ENCODE measurements around the gene REEP6. TPM values are rescaled to one million over a fixed set of nuclear protein-coding genes. Genes with fewer than 3 reads are reported as not detected.
"Not testable (repeated sequence)": the region's sequence is repeated elsewhere in the genome, so short reads cannot be mapped to it uniquely, and the experiment has no call there.

Gene REEP6
- total RNA-seq, 1 donor from 2014 or later = 1.4 TPM

DNA sequence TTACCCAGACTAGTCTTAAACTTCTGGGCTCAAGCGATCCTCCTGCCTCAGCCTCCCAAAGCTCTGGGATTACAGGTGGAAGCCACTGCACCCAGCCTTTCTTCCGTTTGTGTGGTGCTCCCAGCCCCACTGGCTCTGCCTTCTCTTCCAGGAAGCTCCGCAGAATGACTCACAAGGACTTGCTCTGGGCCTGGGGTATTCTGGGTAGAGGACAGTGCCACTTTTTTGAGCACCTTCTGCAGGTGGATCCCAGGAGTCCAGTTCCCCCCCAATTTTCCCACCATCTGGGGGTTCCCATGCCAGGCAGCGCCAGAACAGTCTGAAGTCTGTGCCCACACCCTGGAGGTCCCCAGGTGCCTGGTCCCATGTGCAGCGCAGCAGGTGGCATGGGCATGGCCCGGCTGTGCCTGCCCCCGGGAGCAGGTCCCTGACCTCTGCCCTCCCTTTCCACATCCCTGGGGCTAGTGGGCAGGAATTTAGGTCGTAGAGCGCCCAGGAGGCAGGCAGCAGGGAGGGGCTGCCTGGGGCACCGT lies 1.6 kb downstream of the REEP6 start:
- no peaks in the 10 kb centered on the region for H3K9me3 Mint-ChIP-seq
- H3K36me3 Mint-ChIP-seq (ENCODE audit: low read depth) = no peaks in the 10 kb centered on the region
- DNase-seq (ENCODE audit: low spot score) = no peak
- H3K4me3 Mint-ChIP-seq = peak overlapping the region; percentile 81
- intact Hi-C loops (cut with micrococcal nuclease) = loop anchor here (5.0 kb wide), 1 partner anchor 370 kb away; the partner anchor contains the start of gene KLF16
- peaks cover 11% of the 10 kb centered on the region for H3K4me1 Mint-ChIP-seq (ENCODE audit: low read depth)
- H3K27ac Mint-ChIP-seq = no peak overlapping the region
- H3K27me3 Mint-ChIP-seq (ENCODE audit: insufficient read depth) = peaks cover 6% of the 10 kb centered on the region

DNA sequence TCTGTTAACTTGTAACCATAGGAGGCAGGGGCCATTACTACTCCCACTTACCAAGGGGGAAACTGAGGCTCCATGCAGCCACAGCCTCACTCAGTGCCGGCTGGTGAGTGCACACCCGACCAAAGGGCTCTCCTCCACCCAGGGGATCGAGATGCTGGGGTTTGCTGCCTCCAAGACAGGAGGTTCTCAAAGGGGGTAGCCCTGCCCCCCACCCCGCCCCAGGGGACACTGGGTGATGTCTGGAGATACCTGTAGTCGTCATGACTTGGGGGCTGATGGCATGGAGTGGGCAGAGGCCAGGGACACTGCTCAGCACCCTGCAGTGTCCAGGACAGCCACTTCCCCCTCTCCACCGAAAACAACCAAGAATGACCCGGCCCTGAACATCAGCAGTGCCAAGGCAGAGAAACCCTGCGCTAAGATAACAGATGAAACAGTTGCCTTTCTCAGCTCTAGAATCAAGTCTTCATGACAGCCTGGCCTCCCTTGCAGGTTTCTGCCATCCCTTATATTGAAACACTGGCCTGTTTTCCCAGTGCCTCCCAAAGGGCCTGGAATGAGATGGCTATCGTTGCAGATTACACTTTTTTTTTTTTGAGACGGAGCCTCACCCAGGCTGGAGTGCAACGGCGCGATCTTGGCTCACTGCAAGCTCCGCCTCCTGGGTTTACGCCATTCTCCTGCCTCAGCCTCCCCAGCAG lies 3.3 kb downstream of the REEP6 start:
- H3K36me3 Mint-ChIP-seq (ENCODE audit: low read depth) = no peaks in the 10 kb centered on the region
- no peak overlapping the region for H3K4me3 Mint-ChIP-seq
- H3K9me3 Mint-ChIP-seq = no peaks in the 10 kb centered on the region
- peaks cover 6% of the 10 kb centered on the region for H3K27me3 Mint-ChIP-seq (ENCODE audit: insufficient read depth)
- no peak for DNase-seq (ENCODE audit: low spot score)
- H3K4me1 Mint-ChIP-seq (ENCODE audit: low read depth) = peaks cover 11% of the 10 kb centered on the region
- H3K27ac Mint-ChIP-seq = no peak overlapping the region
- intact Hi-C loops (cut with micrococcal nuclease) = loop anchor here (5.0 kb wide), 1 partner anchor 368 kb away; the partner anchor contains the start of gene KLF16

DNA sequence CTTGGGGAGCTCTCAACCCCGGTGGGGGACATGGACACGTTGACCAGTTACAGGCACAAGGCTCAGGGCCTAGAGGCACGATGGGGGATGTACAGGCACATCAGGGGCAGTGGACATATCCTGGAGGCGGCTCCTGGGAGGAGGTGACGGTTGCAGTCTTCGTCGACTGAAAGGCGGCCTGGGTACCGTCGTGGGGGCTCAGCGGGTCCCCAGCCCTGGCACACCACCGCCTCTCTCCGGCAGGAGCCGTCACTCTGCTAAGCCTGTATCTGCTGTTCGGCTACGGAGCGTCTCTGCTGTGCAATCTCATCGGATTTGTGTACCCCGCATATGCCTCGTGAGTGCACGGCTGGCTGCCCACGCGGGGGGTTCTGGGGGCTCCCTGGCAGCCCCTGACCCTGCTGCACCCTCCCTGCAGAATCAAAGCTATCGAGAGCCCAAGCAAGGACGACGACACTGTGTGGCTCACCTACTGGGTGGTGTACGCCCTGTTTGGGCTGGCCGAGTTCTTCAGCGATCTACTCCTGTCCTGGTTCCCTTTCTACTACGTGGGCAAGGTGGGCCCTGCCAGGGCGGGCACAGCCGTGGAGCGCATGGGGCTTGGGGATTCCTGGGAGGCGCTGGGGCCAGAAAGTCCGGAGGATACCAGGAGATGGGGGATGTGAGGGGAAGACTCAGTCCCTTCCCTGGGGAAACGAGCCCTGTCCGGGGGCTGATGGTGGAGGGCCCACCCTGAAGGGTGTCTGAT lies 4.2 kb downstream of the REEP6 start:
- intact Hi-C loops (cut with micrococcal nuclease) = no loop called here
- no peaks in the 10 kb centered on the region for H3K9me3 Mint-ChIP-seq
- no peaks in the 10 kb centered on the region for H3K36me3 Mint-ChIP-seq (ENCODE audit: low read depth)
- H3K4me1 Mint-ChIP-seq (ENCODE audit: low read depth) = peaks cover 11% of the 10 kb centered on the region
- peaks cover 6% of the 10 kb centered on the region for H3K27me3 Mint-ChIP-seq (ENCODE audit: insufficient read depth)
- no peak for DNase-seq (ENCODE audit: low spot score)
- no peak overlapping the region for H3K4me3 Mint-ChIP-seq
- no peak overlapping the region for H3K27ac Mint-ChIP-seq

DNA sequence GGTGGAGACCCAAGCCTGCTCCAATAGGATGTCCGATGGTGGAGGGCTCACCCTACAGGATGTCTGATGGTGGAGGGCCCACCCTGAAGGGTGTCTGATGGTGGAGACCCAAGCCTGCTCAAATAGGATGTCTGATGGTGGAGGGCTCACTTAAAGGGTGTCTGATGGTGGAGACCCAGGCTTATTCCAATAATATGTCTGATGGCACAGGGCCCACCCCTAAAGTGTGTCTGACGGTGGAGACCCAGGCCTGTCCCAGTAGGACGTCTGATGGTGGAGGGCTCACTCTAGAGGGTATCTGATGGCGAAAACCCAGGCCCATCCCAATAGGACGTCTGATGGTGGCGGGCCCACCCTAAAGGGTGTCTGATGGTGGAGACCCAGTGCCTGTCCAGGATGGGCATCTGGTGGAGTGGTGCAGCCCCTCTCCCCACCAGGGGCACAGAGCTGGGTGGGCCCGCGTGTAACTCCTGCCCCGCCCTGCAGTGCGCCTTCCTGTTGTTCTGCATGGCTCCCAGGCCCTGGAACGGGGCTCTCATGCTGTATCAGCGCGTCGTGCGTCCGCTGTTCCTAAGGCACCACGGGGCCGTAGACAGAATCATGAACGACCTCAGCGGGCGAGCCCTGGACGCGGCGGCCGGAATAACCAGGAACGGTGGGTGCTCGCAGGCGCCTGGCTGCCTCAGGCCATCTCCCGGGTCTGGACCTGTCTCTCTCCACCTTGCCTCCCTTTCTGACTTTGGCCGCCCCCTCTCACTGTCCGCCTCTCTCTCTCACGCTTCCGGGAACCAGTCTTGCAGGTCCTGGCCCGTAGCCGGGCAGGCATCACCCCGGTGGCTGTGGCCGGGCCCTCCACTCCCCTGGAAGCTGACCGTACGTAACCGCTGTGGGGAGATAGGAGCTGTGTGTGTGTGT lies 5.1 kb downstream of the REEP6 start:
- H3K36me3 Mint-ChIP-seq (ENCODE audit: low read depth) = no peaks in the 10 kb centered on the region
- intact Hi-C loops (cut with micrococcal nuclease) = no loop called here
- H3K27ac Mint-ChIP-seq = no peak overlapping the region
- H3K9me3 Mint-ChIP-seq = no peaks in the 10 kb centered on the region
- no peak for DNase-seq (ENCODE audit: low spot score)
- no peak overlapping the region for H3K4me3 Mint-ChIP-seq
- H3K27me3 Mint-ChIP-seq (ENCODE audit: insufficient read depth) = peaks cover 6% of the 10 kb centered on the region
- H3K4me1 Mint-ChIP-seq (ENCODE audit: low read depth) = peaks cover 6% of the 10 kb centered on the region

DNA sequence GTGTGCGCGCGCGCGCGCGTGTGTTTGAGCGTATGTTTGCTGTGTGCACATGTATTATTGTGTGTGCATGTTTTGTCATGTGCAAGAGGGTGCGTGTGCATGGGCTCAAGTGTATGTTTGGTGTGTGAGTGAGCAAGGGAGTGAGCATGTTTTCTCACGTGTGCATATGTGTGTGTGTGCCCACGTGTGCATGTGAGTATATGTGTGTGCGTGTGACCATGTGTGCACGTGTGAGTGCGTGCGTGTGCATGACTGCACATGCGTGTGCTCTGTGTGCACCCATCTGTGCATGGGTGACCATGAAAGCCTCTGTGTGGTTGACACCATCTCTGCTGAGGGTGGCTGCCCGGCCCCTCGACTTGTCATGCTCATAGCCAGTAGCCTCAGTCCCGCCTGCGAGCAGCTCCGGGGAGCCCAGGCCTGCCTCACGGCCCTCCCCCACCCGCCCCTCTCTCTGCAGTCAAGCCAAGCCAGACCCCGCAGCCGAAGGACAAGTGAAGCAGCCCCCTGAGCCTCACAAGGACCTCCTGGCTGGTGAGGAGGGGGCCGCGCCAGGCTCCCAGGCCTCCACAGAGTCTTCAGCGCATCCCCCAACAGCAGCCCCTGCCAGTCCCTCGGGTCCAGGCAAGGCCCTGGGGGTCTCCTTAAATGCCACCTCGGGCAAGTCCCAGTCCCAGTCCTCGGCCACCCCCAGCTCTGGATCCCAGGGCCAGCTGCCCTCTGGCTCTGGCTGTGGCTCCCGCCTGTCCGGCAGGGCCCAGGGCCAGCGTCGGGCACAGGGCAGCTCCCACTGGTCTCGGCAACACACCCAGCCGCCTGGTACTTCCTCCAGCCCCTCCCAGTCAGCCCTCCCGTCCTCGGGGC lies 6.0 kb downstream of the REEP6 start:
- intact Hi-C loops (cut with micrococcal nuclease) = no loop called here
- H3K27ac Mint-ChIP-seq = no peak overlapping the region

DNA sequence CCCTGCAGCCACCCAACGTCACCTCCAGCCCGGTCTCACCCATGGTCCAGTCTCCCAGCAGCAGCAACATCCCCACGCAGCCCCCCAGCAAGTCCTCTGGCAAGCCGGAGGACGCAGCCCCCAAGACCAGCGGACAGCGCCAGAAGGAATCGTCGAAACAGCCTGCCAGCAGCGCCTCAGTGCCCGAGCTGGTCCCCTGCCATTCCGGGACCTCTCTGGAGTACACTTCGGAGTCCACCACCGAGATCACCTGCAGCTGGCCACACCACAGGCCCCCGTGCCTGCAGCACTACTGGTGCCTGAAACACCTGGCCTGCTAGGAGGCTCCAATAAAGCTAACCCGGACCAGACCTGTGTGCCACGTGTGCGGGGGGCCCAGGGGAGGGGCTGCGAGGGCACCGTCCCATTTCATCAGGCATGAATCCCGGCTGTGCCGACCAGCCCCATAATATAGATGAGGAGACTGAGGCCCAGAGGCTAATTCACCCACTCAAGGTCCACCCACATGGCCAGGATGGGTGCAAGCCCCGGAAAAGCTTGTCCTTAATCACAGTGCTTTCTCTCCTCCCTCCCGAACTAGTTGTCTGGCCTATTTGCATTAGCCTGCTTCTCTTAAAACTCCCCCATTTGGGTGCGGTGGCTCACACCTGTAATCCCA lies 6.7 kb downstream of the REEP6 start:
- peaks cover 5% of the 10 kb centered on the region for H3K27me3 Mint-ChIP-seq (ENCODE audit: insufficient read depth)
- no peaks in the 10 kb centered on the region for H3K36me3 Mint-ChIP-seq (ENCODE audit: low read depth)
- H3K9me3 Mint-ChIP-seq = no peaks in the 10 kb centered on the region
- no peak overlapping the region for H3K27ac Mint-ChIP-seq
- no peak overlapping the region for H3K4me3 Mint-ChIP-seq
- intact Hi-C loops (cut with micrococcal nuclease) = no loop called here
- H3K4me1 Mint-ChIP-seq (ENCODE audit: low read depth) = no peaks in the 10 kb centered on the region
- DNase-seq (ENCODE audit: low spot score) = no peak

More for the DNA sequence above, 6.0 kb downstream of the REEP6 start:
- Mint-ChIP-seq H3K36me3 (ENCODE audit: low read depth) (no peaks in the 10 kb centered on the region), H3K9me3 (no peaks in the 10 kb centered on the region), H3K4me1 (ENCODE audit: low read depth) (peaks cover 2% of the 10 kb centered on the region), H3K27me3 (ENCODE audit: insufficient read depth) (peaks cover 3% of the 10 kb centered on the region), H3K4me3 (no peak overlapping the region)
- DNase-seq (ENCODE audit: low spot score) = no peak

DNA sequence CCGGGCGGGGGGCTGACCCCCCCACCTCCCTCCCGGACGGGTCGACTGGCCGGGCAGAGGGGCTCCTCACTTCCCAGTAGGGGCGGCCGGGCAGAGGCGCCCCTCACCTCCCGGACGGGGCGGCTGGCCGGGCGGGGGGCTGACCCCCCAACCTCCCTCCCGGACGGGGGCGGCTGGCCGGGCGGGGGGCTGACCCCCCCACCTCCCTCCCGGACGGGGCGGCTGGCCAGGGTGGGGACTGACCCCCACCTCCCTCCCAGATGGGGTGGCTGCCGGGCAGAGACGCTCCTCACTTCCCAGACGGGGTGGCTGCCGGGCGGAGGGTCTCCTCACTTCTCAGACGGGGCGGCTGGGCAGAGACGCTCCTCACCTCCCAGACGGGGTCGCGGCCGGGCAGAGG lies 8.2 kb downstream of the REEP6 start:
- H3K4me3 Mint-ChIP-seq; DNase-seq (ENCODE audit: low spot score); H3K27me3 Mint-ChIP-seq (ENCODE audit: insufficient read depth); intact Hi-C loops (cut with micrococcal nuclease); H3K27ac Mint-ChIP-seq; H3K9me3 Mint-ChIP-seq; H3K36me3 Mint-ChIP-seq (ENCODE audit: low read depth); H3K4me1 Mint-ChIP-seq (ENCODE audit: low read depth): not testable (repeated sequence)

DNA sequence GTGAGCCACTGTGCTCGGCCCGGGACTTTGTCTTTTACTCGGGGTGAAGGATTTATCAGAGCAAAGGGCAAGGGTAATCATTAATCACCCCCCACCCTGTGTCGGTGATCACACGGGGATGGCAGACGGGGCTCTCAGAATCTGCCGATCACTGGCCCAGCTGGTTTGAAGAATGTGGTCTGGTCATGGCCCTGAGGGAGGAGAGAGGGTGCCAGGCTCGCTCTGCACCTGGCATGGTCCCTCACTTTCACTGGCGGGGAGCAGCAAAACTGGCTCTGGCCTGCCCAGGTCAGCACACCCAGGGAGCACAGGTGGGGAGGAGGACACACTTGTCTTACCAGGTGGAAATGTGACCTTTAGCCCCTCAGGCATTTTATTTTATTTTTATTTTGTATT lies 10.2 kb downstream of the REEP6 start:
- Mint-ChIP-seq H3K36me3 (ENCODE audit: low read depth) (no peaks in the 10 kb centered on the region), H3K27ac (no peak overlapping the region), H3K4me1 (ENCODE audit: low read depth) (no peaks in the 10 kb centered on the region), H3K27me3 (ENCODE audit: insufficient read depth) (peaks cover 12% of the 10 kb centered on the region), H3K4me3 (no peak overlapping the region), H3K9me3 (no peaks in the 10 kb centered on the region)
- intact Hi-C loops (cut with micrococcal nuclease) = no loop called here
- no peak for DNase-seq (ENCODE audit: low spot score)

DNA sequence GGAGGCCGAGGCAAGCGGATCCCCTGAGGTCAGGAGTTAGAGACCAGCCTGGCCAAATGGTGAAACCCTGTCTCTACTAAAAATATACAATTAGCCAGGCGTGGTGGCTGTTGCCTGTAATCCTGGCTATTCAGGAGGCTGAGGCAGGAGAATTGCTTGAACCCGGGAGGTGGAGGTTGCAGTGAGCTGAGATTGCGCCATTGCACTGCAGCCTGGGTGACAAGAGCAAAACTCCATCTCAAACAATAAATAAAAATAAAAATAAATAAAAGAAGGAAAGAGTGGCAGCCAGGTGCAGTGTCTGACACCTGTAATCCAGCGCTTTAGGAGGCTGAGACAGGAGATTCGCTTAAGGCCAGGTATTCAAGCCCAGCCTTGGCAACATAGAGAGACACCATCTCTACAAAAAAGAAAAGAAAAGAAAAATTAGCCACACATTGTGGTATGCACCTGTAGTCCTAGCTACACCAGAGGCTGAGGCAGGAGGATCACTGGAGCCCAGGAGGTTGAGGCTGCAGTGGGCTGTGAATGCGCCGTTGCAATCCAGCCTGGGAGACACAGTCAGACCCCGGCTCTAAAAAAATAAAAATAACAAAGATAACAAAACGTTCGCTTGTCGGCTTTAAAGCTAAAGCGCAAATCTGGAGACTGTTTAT lies 11.6 kb downstream of the REEP6 start:
- no peak overlapping the region for H3K27ac Mint-ChIP-seq
- H3K9me3 Mint-ChIP-seq = peaks cover 1% of the 10 kb centered on the region
- peaks cover 13% of the 10 kb centered on the region for H3K27me3 Mint-ChIP-seq (ENCODE audit: insufficient read depth)
- intact Hi-C loops (cut with micrococcal nuclease) = no loop called here
- DNase-seq (ENCODE audit: low spot score) = no peak
- peaks cover 2% of the 10 kb centered on the region for H3K4me1 Mint-ChIP-seq (ENCODE audit: low read depth)
- no peak overlapping the region for H3K4me3 Mint-ChIP-seq
- no peaks in the 10 kb centered on the region for H3K36me3 Mint-ChIP-seq (ENCODE audit: low read depth)

DNA sequence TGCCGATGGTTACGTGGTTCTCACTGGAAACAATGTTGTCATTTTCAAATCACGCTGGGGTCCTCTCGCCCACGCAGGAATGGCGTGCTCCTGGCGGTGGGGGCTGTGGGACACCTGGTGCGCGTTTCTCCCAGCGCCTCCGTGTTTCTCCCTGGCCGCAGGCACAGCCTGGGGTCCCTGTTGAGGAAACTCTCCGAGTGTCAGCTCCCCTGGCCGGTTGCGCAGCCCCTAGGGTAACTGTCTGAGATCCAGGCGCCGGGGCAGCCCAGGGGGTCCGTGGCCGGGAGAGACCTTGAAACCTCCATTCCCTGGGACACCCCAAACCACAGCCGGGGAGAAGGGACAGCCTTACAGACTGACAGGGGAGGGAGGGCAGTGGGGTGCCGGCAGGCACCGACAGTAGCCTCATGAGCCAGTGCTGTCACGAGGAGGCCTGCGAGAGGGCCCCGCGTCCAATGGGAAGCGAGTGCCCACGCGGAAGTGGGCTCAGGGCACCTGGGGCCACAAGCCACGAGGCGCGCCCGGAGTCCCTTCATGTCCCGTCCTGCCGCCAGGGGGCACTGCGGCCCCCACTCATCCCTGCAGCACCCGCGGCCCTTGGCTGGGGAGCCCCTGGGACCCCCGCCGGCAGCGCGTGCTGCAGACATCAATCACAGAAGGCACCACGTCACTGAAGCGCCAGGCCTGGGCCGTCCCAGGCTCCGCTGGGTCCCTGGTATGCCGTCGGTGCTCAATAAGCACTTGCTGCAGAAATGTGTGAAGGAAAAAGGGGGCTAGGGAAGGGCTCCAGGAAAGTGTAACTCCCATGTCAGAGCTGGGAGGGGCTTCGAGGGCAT lies 12.3 kb downstream of the REEP6 start:
- intact Hi-C loops (cut with micrococcal nuclease) = no loop called here
- peak overlapping the region; percentile 19 for H3K4me3 Mint-ChIP-seq

More for the DNA sequence above, 12.3 kb downstream of the REEP6 start:
- Mint-ChIP-seq H3K4me1 (ENCODE audit: low read depth) (peaks cover 6% of the 10 kb centered on the region), H3K27me3 (ENCODE audit: insufficient read depth) (peaks cover 16% of the 10 kb centered on the region), H3K36me3 (ENCODE audit: low read depth) (no peaks in the 10 kb centered on the region), H3K27ac (no peak overlapping the region), H3K9me3 (peaks cover 4% of the 10 kb centered on the region)
- DNase-seq (ENCODE audit: low spot score) = peak; percentile 55

All from activated T-helper 1 cell treated with anti-CD3 and anti-CD28 coated beads, Interleukin-12 subunit alpha, Interleukin-12 subunit beta, Interleukin-2, Interleukin-4 antibody, amounts not matched to agents 30 ng/mL and 10 ng/mL and 1 ng/mL, durations not matched to agents 14 hours and 24 hours and 36 hours (primary cell).